HepG2 (cell line): ENCODE measurements around the gene PPP6R2. TPM values are rescaled to one million over a fixed set of nuclear protein-coding genes. Genes with fewer than 3 reads are reported as not detected.
A peak's percentile ranks its signal among the peaks of the same experiment; 100 is the strongest.

Experiments
- ATAC-seq: fragments of 200-7000 bp; cut with Tn5 transposase; 3 replicates; pipeline ENCODE4 v1.9.1; 2020; ENCODE audit warnings: mild to moderate bottlenecking, moderate library complexity
- BruUV-seq: library from RNA; stranded (reverse); fragments of 400-500 nt; replicated peaks from 2 replicates; lab custom pipeline; 2021; lab: Mats Ljungman, UMichigan
- CTCF ChIA-PET: fragments of 300-600 bp; formaldehyde crosslinking; extraction: SDS; loops from one replicate; lab custom pipeline; 2021; ENCODE audit warnings: low total read pairs, inconsistent platforms, low intra/inter-chr PET ratio; lab: Yijun Ruan, JAX
- POLR2A ChIA-PET: fragments of 350-600 bp; sonication (Branson Sonifier 250); formaldehyde crosslinking; loops from one replicate; lab custom pipeline; 2020; ENCODE audit warnings: antibody characterized with exemption, inconsistent platforms; lab: Yijun Ruan, JAX
- DNase-seq: peaks from one replicate; pipeline ENCODE4 v3.0.0-alpha.2; 2015; ENCODE audit warnings: low spot score
- FAIRE-seq: peaks from 3 replicates; lab custom pipeline; 2011; peaks lifted over from hg19 to GRCh38; lab: Jason Lieb, UNC
- H2AFZ ChIP-seq: one replicate; pipeline ENCODE4 v1.6.1; 2011; ENCODE audit warnings: low read length, inconsistent platforms
- H3K27ac ChIP-seq: fragments of 300-600 bp; 3 replicates; pipeline ENCODE4 v1.8.0; 2011; ENCODE audit warnings: mixed run types, mild to moderate bottlenecking, mixed read lengths, low read length, inconsistent platforms; ENCODE audit not compliant: insufficient read depth; ENCODE audit errors: extremely low read length
- H3K27me3 ChIP-seq, 2 experiments: fragments of 200-600 bp in 1 of 2; 2 replicates in 1 of 2; 3 replicates in 1 of 2; pipeline versions ENCODE4 v1.6.0 to v1.8.0; 2011; ENCODE audit warnings: low read length in 2 of 2, mild to moderate bottlenecking in 2 of 2, moderate library complexity in 2 of 2, inconsistent platforms in 1 of 2; ENCODE audit not compliant: insufficient read depth in 2 of 2, control insufficient read depth in 1 of 2
- H3K36me3 ChIP-seq, 2 experiments: fragments of 200-600 bp in 1 of 2; replicated peaks in 1 of 2; 2 replicates in 1 of 2; 3 replicates in 1 of 2; pipeline versions ENCODE4 v1.5.1 to v1.8.0; 2011; ENCODE audit warnings: low read length in 2 of 2, inconsistent platforms in 1 of 2; ENCODE audit not compliant: insufficient read depth in 2 of 2, control insufficient read depth in 1 of 2
- H3K4me1 ChIP-seq: 2 replicates; pipeline ENCODE4 v1.5.1; 2012; ENCODE audit warnings: low read length, inconsistent platforms; ENCODE audit not compliant: insufficient read depth
- H3K4me2 ChIP-seq: 2 replicates; pipeline ENCODE4 v1.6.0; 2011; ENCODE audit warnings: low read depth, low read length, inconsistent platforms
- H3K4me3 ChIP-seq, 3 experiments: fragments of 200-600 bp in 1 of 3; sonication (generic), shearing (Covaris generic) in 1 of 3; replicated peaks in 1 of 3; 2 replicates each; pipeline ENCODE4 v1.5.1; 2011 to 2016; ENCODE audit warnings: low read length in 3 of 3, inconsistent platforms in 2 of 3, low read depth in 2 of 3, mild to moderate bottlenecking in 2 of 3, control low read depth in 1 of 3, mixed read lengths in 1 of 3; ENCODE audit not compliant: insufficient read depth in 1 of 3
- H3K79me2 ChIP-seq: one replicate; pipeline ENCODE4 v1.6.1; 2011; ENCODE audit warnings: low read length, inconsistent platforms; ENCODE audit not compliant: insufficient read depth
- H3K9ac ChIP-seq: 2 replicates; pipeline ENCODE4 v1.6.0; 2011; ENCODE audit warnings: mild to moderate bottlenecking, low read depth, low read length, inconsistent platforms; ENCODE audit not compliant: insufficient read depth
- H3K9me3 ChIP-seq: 2 replicates; pipeline ENCODE4 v1.5.1; 2012; ENCODE audit warnings: mild to moderate bottlenecking, low read length
- H4K20me1 ChIP-seq: 2 replicates; pipeline ENCODE4 v1.6.0; 2011; ENCODE audit warnings: inconsistent platforms, mild to moderate bottlenecking, low read length, moderate library complexity; ENCODE audit not compliant: insufficient read depth
- DDIT3 ChIP-seq: sonication (generic); formaldehyde crosslinking; IDR thresholded peaks from 2 replicates; pipeline ENCODE4 v1.4.0; 2020; ENCODE audit warnings: mild to moderate bottlenecking, missing genetic modification reagents
- ELF3 ChIP-seq: IDR thresholded peaks from 2 replicates; pipeline ENCODE4 v1.6.1; 2016; ENCODE audit warnings: missing genetic modification reagents, missing compliant biosample characterization
- HNRNPL ChIP-seq: fragments of 200-400 bp; formaldehyde crosslinking; IDR thresholded peaks from 2 replicates; pipeline ENCODE4 v1.6.1; 2017; ENCODE audit warnings: mild to moderate bottlenecking, low read depth, low read length
- KIAA2018 ChIP-seq: sonication (generic); formaldehyde crosslinking; IDR thresholded peaks from 2 replicates; pipeline ENCODE4 v1.5.0; 2020; ENCODE audit warnings: mild to moderate bottlenecking, missing genetic modification reagents, borderline replicate concordance
- KLF9 ChIP-seq: IDR thresholded peaks from 2 replicates; pipeline ENCODE4 v1.6.1; 2016; ENCODE audit warnings: low read depth
- KMT2A ChIP-seq: sonication (generic); formaldehyde crosslinking; IDR thresholded peaks from 2 replicates; pipeline ENCODE4 v1.4.0; 2020; ENCODE audit warnings: missing genetic modification reagents
- NFIC ChIP-seq: IDR thresholded peaks from 2 replicates; pipeline ENCODE4 v1.6.1; 2012; ENCODE audit warnings: mild to moderate bottlenecking, low read length, inconsistent platforms
- ZNF276 ChIP-seq: sonication (generic); formaldehyde crosslinking; IDR thresholded peaks from 2 replicates; pipeline ENCODE4 v1.4.0; 2020; ENCODE audit warnings: mild to moderate bottlenecking, low read depth, missing genetic modification reagents
- WGBS: methylation state at CpG from one replicate; pipeline ENCODE4 v1.1.6; 2017; ENCODE audit warnings: low lambda C conversion rate; 5-methylcytosine and 5-hydroxymethylcytosine counted together
- in situ Hi-C: cut with HindIII; loops from 2 replicates; pipeline ENCODE4 v1.10.0; 2017; ENCODE audit warnings: low pct_unique_long_range_greater_than_20kb; ENCODE audit not compliant: extremely low pct_ligation_motif_present
- intact Hi-C: fragments of 100-400 bp; cut with micrococcal nuclease; formaldehyde crosslinking; loops from one replicate; pipeline ENCODE4 v1.10.0; 2022; ENCODE audit not compliant: unreplicated experiment
- polyA plus RNA-seq, 8 experiments: library from polyadenylated mRNA; depleted of rRNA in 3 of 8; stranded (reverse) in 7 of 8; unstranded in 1 of 8; fragments of >200 nt; fragmentation: Illumina TruSeq in 4 of 8; extraction: Trizol in 4 of 8; gene quantifications; 2 replicates each; pipeline versions ENCODE4 v1.2.1 to v1.2.3, GENCODE V29; 2011 to 2016; ENCODE audit warnings: low read depth in 4 of 8, missing spikeins in 1 of 8, mixed read lengths in 1 of 8; ENCODE audit not compliant: insufficient read depth in 1 of 8
- total RNA-seq, 5 experiments: library from RNA; depleted of rRNA; stranded (reverse); fragments of >200 nt; fragmentation: Illumina TruSeq; extraction: Trizol; gene quantifications; 2 replicates each; pipeline ENCODE4 v1.2.3, GENCODE V29; 2016; ENCODE audit warnings: low read depth in 1 of 5

The PPP6R2 gene
- total and polyA plus RNA-seq, 2 of the 13 experiments (the other 11 are each of a cell fraction or from before 2014, with no cell fraction given), result 55.0 to 102 TPM

GRCh38 chr22:50317178-50317577 is 25.9 kb upstream of the PPP6R2 start:
- no TSS peak for BruUV-seq
- no peak for DNase-seq
- Histone ChIP-seq H3K4me3 (no peak overlapping the region), H3K27ac (no peak overlapping the region), H3K79me2 (no peaks in the 10 kb centered on the region), H3K36me3 (no peaks in the 10 kb centered on the region), H3K4me2 (no peak overlapping the region), H3K9me3 (no peaks in the 10 kb centered on the region), H3K4me1 (peaks cover 67% of the 10 kb centered on the region), H2AFZ (no peak overlapping the region), H3K9ac (no peak overlapping the region), H3K27me3 (peaks cover 0 to 1% of the 10 kb centered on the region in 2 experiments; a peak in 3 of 5 replicates), H4K20me1 (no peaks in the 10 kb centered on the region)
- no peak for FAIRE-seq
- WGBS, result 33% methylated on average over 1 of the region's 9 CpGs
- in situ Hi-C loops, result no loop called here
- intact Hi-C loops, result no loop called here
- TF ChIP-seq NFIC (no peak), ELF3 (CRISPR knock-in tag) (no peak), KLF9 (no peak), DDIT3 (CRISPR knock-in tag) (no peak), KIAA2018 (CRISPR knock-in tag) (no peak), ZNF276 (CRISPR knock-in tag) (no peak), HNRNPL (peak; percentile 31; the same call in 1 of the 2 replicates), KMT2A (CRISPR knock-in tag) (no peak)
- ChIA-PET CTCF (interaction anchor here (1.5 kb wide), 1 partner anchor 41 kb away, joined by 3 read pairs; no protein-coding TSS in a partner anchor), POLR2A (no interaction called here)
- no peak for ATAC-seq
